HL-60 (cell line): ENCODE measurements around the gene GGTLC2.
"Not testable (repeated sequence)": the region's sequence is repeated elsewhere in the genome, so short reads cannot be mapped to it uniquely, and the experiment has no call there.

Source experiments
- DNase-seq, 2 experiments: peaks; one replicate each; pipeline ENCODE4 v3.0.0-alpha.2; 2010 to 2020; ENCODE audit warnings: low read depth in 1 of 2, low spot score in 1 of 2
- H3K27ac ChIP-seq: fragments of 250-450 bp; sonication (Bioruptor Pico); replicated peaks from 2 replicates; pipeline ENCODE4 v1.5.1; 2020; ENCODE audit warnings: mild to moderate bottlenecking, moderate library complexity
- H3K27me3 ChIP-seq: fragments of 250-450 bp; sonication (Bioruptor Pico); 2 replicates; pipeline ENCODE4 v1.5.1; 2021; ENCODE audit warnings: mild to moderate bottlenecking, moderate library complexity; ENCODE audit not compliant: insufficient read depth, poor library complexity, severe bottlenecking
- H3K4me3 ChIP-seq: replicated peaks from 2 replicates; pipeline ENCODE4 v1.5.1; 2011; ENCODE audit warnings: mild to moderate bottlenecking, control low read depth, low read length; ENCODE audit not compliant: insufficient read depth
- GABPA ChIP-seq: IDR thresholded peaks from 2 replicates; pipeline ENCODE4 v1.6.1; 2012; ENCODE audit warnings: low read depth
- POLR2AphosphoS5 ChIP-seq: IDR thresholded peaks from 2 replicates; pipeline ENCODE4 v1.6.1; 2012; ENCODE audit warnings: low read depth
- SPI1 ChIP-seq: IDR thresholded peaks from 2 replicates; pipeline ENCODE4 v1.6.1; 2012; ENCODE audit warnings: low read depth, mild to moderate bottlenecking, borderline replicate concordance
- long read RNA-seq: library from polyadenylated mRNA; unstranded; transcript quantifications from one replicate; pipeline ENCODE4 v2.0.0, GENCODE V29; 2020
- TF ChIP-seq, protein P1 (sequence below): IDR thresholded peaks from one replicate; pipeline ENCODE4 v1.5.1; 2011; ENCODE audit warnings: low read length, control low read depth, inconsistent platforms; ENCODE audit not compliant: insufficient read depth
- TF ChIP-seq, protein P2 (sequence below): IDR thresholded peaks from 2 replicates; pipeline ENCODE4 v1.6.1; 2012; ENCODE audit warnings: low read depth; ENCODE audit not compliant: insufficient replicate concordance

GGTLC2 gene
- long read RNA-seq: 0 reads

DNA sequence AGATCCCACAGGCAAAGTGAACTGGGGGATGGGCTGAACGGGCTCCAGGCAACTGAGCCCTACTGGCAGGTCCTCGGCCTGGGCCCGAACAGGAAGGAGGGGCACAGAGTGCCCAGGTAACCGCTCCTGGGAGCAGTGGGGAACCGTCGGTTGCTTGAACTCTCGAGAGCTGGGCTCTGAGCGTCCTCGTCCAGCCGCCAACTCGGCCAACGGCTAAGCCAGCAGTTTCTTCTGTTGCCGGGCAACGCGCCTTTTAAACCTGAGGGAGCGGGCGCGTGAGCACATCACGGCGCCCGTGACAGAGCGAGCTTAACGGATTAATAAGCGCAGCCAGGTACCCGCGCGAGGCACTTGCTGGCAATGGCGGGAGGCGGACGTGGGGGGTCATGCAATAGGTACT lies at the start of gene GGTLC2:
TSS of gene GGTLC2 (plus strand) at position 301 of the 400 bp plus-strand sequence. CDS start 1,732 bp downstream, outside the sequence.
- not testable (repeated sequence) for H3K27ac ChIP-seq, H3K27me3 ChIP-seq, DNase-seq, H3K4me3 ChIP-seq

DNA sequence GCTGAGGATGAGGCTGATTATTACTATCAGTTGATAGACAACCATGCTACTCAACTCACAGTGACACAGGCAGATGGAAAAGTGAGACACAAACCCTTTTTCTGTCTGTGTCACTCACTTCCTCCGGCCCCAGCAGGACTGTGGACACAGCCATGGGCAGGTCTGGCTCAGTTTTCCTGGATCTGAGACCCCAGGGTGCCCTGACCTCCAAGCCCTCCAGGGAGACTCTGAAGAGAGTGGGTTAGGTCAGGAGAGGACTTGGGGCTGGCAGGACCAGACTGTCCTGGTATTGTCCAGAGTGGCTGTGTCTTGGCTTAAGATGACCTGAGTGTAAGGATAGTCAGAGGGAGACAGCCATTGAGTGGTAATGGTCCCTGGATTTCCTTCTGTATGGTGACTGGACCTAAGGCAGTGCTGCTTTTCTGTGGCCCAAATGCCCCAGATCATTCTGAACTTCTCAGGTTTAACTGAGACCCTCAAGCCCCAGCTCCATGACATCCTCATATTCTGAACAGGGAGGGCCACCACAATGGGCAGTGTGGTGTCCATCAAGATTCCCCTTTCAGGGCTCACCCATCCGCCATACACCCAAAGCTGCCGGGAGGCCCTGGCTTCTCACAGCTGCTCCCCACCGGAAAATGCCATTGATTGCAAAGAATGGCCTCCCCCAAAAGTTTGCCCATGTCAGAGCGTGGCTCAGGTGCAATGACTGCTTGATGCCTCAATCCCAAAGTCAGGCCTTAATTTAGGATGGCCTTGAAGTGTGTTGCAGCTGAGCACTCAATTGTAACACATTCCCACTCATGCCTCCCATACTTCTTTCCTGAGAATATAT lies 49.2 kb upstream of the GGTLC2 start:
- no peak for DNase-seq

DNA sequence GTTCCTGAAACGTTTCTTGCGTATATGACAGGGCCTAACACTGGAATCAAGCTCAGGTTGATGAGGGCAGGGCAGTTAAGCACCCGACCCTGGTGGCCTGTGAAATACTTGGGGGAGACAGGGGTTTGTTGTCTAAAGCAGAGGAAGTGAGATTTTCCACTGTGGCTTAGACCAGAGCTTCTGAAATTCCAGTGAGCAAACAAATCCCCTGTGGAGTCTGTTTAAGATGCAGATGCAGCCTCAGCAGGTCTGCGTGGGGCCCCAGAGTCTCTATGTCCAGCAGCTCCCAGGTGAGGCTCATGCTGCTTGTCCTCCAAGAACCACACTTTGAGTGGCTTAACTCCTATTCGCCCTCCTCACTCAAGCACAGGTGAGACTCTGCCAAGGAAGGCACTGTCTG lies 46.3 kb upstream of the GGTLC2 start:
- H3K4me3 ChIP-seq: no peak overlapping the region
- H3K27me3 ChIP-seq: peaks cover 4% of the 10 kb centered on the region
- TF ChIP-seq, protein P1, sequence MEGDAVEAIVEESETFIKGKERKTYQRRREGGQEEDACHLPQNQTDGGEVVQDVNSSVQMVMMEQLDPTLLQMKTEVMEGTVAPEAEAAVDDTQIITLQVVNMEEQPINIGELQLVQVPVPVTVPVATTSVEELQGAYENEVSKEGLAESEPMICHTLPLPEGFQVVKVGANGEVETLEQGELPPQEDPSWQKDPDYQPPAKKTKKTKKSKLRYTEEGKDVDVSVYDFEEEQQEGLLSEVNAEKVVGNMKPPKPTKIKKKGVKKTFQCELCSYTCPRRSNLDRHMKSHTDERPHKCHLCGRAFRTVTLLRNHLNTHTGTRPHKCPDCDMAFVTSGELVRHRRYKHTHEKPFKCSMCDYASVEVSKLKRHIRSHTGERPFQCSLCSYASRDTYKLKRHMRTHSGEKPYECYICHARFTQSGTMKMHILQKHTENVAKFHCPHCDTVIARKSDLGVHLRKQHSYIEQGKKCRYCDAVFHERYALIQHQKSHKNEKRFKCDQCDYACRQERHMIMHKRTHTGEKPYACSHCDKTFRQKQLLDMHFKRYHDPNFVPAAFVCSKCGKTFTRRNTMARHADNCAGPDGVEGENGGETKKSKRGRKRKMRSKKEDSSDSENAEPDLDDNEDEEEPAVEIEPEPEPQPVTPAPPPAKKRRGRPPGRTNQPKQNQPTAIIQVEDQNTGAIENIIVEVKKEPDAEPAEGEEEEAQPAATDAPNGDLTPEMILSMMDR: no peak
- TF ChIP-seq GABPA (no peak), SPI1 (no peak), POLR2AphosphoS5 (no peak)
- TF ChIP-seq, protein P2, sequence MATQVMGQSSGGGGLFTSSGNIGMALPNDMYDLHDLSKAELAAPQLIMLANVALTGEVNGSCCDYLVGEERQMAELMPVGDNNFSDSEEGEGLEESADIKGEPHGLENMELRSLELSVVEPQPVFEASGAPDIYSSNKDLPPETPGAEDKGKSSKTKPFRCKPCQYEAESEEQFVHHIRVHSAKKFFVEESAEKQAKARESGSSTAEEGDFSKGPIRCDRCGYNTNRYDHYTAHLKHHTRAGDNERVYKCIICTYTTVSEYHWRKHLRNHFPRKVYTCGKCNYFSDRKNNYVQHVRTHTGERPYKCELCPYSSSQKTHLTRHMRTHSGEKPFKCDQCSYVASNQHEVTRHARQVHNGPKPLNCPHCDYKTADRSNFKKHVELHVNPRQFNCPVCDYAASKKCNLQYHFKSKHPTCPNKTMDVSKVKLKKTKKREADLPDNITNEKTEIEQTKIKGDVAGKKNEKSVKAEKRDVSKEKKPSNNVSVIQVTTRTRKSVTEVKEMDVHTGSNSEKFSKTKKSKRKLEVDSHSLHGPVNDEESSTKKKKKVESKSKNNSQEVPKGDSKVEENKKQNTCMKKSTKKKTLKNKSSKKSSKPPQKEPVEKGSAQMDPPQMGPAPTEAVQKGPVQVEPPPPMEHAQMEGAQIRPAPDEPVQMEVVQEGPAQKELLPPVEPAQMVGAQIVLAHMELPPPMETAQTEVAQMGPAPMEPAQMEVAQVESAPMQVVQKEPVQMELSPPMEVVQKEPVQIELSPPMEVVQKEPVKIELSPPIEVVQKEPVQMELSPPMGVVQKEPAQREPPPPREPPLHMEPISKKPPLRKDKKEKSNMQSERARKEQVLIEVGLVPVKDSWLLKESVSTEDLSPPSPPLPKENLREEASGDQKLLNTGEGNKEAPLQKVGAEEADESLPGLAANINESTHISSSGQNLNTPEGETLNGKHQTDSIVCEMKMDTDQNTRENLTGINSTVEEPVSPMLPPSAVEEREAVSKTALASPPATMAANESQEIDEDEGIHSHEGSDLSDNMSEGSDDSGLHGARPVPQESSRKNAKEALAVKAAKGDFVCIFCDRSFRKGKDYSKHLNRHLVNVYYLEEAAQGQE: no peak
- DNase-seq: no peak
- no peak overlapping the region for H3K27ac ChIP-seq

More for the DNA sequence above, 49.2 kb upstream of the GGTLC2 start:
- Histone ChIP-seq H3K27ac (no peak overlapping the region), H3K27me3 (peaks cover 2% of the 10 kb centered on the region), H3K4me3 (no peak overlapping the region)
- TF ChIP-seq, protein P2: no peak
- TF ChIP-seq GABPA (no peak), SPI1 (no peak), POLR2AphosphoS5 (no peak)
- TF ChIP-seq, protein P1: no peak

DNA sequence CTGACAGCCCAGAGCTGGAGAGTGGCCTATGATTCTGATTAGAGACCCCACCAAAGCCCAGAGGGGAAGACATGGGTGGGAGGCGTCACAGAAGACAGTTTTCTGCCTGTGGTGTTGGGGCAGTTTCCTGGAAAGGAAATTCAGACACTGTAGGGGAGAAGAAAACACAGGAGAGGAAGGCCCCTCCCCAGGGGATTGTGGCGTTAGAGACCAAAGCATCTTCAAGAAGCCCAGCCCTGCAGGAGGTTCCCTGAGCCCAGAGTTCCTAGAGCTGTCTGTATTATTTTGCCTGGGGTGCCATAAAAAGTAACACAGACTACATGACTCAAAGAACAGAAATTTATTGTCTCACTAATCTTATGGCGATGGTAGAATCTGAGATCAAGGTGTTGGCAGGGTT lies 45.2 kb upstream of the GGTLC2 start:
- peaks cover 4% of the 10 kb centered on the region for H3K27me3 ChIP-seq
- H3K27ac ChIP-seq: no peak overlapping the region
- H3K4me3 ChIP-seq: no peak overlapping the region
- DNase-seq: no peak
- TF ChIP-seq GABPA (no peak), SPI1 (no peak), POLR2AphosphoS5 (no peak)
- TF ChIP-seq, protein P2: no peak
- TF ChIP-seq, protein P1: no peak
